Mucosa of rectum (tissue), 2 donors: Measurements from ENCODE around the gene ATP2A3.
A peak's percentile ranks its signal among the peaks of the same experiment; 100 is the strongest.

Experiments
- H3K27ac ChIP-seq, 2 donors: one replicate each; pipeline ENCODE4 v1.7.0; 2013; ENCODE audit warnings: inconsistent platforms in 2 of 2, low read depth in 2 of 2, low read length in 2 of 2
- H3K27me3 ChIP-seq, 2 donors: one replicate each; pipeline ENCODE4 v1.7.0; 2013; ENCODE audit warnings: low read length in 2 of 2; ENCODE audit not compliant: control insufficient read depth in 2 of 2, insufficient read depth in 2 of 2
- H3K36me3 ChIP-seq, 2 donors: one replicate each; pipeline ENCODE4 v1.7.0; 2013; ENCODE audit warnings: low read length in 2 of 2; ENCODE audit not compliant: control insufficient read depth in 2 of 2, insufficient read depth in 2 of 2
- H3K4me1 ChIP-seq, 2 donors: one replicate each; pipeline ENCODE4 v1.7.0; 2013; ENCODE audit warnings: low read length in 2 of 2, mild to moderate bottlenecking in 1 of 2; ENCODE audit not compliant: control insufficient read depth in 2 of 2, insufficient read depth in 2 of 2
- H3K4me3 ChIP-seq, 2 donors: one replicate each; pipeline ENCODE4 v1.7.0; 2013; ENCODE audit warnings: low read length in 2 of 2
- H3K9ac ChIP-seq, 2 donors: one replicate each; pipeline ENCODE4 v1.7.0; 2013; ENCODE audit warnings: low read length in 2 of 2, low read depth in 1 of 2, mild to moderate bottlenecking in 1 of 2
- H3K9me3 ChIP-seq, 2 donors: one replicate each; pipeline ENCODE4 v1.7.0; 2013; ENCODE audit warnings: low read length in 2 of 2; ENCODE audit not compliant: control insufficient read depth in 2 of 2
- donor health status: healthy.
- donor health status: Normal muscosa, but diverticular disease.

Gene ATP2A3

GRCh38 chr17:3973495-3974137 is 9.4 kb upstream of the ATP2A3 start:
- peaks cover 29 to 30% of the 10 kb centered on the region in 2 donors for H3K4me1 ChIP-seq
- H3K9ac ChIP-seq = no peak overlapping the region
- H3K27me3 ChIP-seq = no peaks in the 10 kb centered on the region
- H3K36me3 ChIP-seq = no peaks in the 10 kb centered on the region
- H3K4me3 ChIP-seq = no peak overlapping the region
- H3K27ac ChIP-seq = peak overlapping the region in 1 of 2 donors; percentile 9
- no peaks in the 10 kb centered on the region for H3K9me3 ChIP-seq

DNA sequence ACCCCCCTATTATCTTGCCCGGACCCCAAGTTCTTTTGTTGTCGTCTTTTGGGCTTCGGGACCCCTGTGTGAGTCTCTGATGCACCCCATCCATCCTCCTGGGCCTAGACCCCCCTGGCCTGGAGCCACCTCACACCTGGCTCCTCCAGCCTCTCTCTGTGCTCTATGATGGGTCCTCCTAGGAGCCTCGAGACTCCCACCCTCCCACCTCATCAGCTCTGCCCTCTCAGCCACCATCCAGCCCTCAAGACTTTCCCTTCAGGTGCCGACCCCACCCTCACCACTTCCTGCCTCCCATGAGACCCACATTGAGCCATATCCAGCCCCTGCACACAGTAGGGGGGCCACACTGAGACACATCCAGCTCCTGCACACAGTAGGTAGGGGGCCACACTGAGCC is 8.7 kb upstream of the ATP2A3 start:
- no peaks in the 10 kb centered on the region for H3K9me3 ChIP-seq
- no peaks in the 10 kb centered on the region for H3K36me3 ChIP-seq
- no peak overlapping the region for H3K9ac ChIP-seq
- H3K4me3 ChIP-seq = no peak overlapping the region
- peaks cover 27 to 32% of the 10 kb centered on the region in 2 donors for H3K4me1 ChIP-seq
- H3K27ac ChIP-seq = no peak overlapping the region
- H3K27me3 ChIP-seq = no peaks in the 10 kb centered on the region

- Histone ChIP-seq H3K9me3 (no peaks in the 10 kb centered on the region), H3K4me1 (peaks cover 27 to 32% of the 10 kb centered on the region in 2 donors), H3K27ac (peak overlapping the region in 1 of 2 donors; percentile 48), H3K36me3 (no peaks in the 10 kb centered on the region), H3K4me3 (peak overlapping the region in 1 of 2 donors; percentile 31), H3K9ac (no peak overlapping the region), H3K27me3 (no peaks in the 10 kb centered on the region)
These were observed 8.1 kb upstream of the ATP2A3 start for GRCh38 chr17:3972281-3972731.

GRCh38 chr17:3970668-3971067 is 6.4 kb upstream of the ATP2A3 start:
- H3K4me1 ChIP-seq = peaks cover 23 to 25% of the 10 kb centered on the region in 2 donors
- H3K9ac ChIP-seq = no peak overlapping the region
- H3K27ac ChIP-seq = no peak overlapping the region
- H3K9me3 ChIP-seq = no peaks in the 10 kb centered on the region
- no peaks in the 10 kb centered on the region for H3K36me3 ChIP-seq
- no peaks in the 10 kb centered on the region for H3K27me3 ChIP-seq
- H3K4me3 ChIP-seq = no peak overlapping the region

DNA sequence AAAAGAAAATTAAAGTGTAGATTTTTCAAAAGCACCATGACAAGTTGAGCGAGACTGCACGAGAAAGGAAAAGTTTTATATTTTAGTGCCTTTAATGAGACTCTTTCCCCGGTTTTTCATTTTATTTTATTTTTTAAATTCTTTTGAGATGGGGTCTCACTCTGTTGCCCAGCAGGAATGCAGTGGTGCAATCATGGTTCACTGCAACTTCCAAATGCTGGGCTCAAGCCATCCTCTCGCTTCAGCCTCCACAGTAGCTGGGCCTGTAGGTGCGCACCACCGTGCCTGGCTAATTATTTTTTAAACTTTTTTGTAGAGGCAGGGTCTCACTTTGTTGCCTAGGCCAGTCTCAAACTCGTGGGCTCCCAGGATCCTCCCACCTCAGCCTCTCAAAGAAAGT is 5.7 kb upstream of the ATP2A3 start:
- H3K9me3 ChIP-seq = no peaks in the 10 kb centered on the region
- H3K4me3 ChIP-seq = no peak overlapping the region
- H3K9ac ChIP-seq = no peak overlapping the region
- no peaks in the 10 kb centered on the region for H3K27me3 ChIP-seq
- no peak overlapping the region for H3K27ac ChIP-seq
- no peaks in the 10 kb centered on the region for H3K36me3 ChIP-seq
- peaks cover 29 to 30% of the 10 kb centered on the region in 2 donors for H3K4me1 ChIP-seq

DNA sequence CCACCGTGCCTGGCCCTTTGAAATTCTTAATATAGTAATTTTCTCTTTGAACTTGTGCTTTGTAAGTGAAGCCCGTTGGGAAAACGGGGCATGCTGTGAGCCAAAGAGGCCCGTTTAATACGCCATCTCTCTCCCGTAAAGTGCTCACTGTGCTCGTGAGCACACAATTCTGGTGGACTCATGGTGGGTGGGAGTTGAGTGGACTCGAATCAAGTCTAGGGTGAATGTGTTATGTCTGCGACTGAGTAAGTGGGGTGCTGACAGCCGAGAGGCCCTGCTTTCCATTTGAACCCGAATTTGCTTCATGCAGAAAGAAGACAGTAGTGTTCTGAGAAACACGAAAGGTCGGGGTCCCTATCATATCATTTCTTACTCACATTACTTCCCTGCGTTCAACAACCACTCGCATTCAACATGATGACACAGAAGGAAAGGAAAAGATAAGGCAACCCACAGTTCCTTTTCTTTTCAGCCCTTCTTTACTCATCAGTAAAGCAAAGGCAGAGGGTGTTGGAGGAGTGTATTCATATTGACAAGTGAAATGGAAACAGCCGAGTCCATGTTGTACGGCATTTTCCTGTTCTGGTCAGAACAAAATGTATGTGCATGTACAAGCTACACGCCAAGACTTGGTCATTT is 4.8 kb upstream of the ATP2A3 start:
- Histone ChIP-seq H3K9ac (no peak overlapping the region), H3K4me3 (no peak overlapping the region), H3K4me1 (peaks cover 30 to 34% of the 10 kb centered on the region in 2 donors), H3K36me3 (no peaks in the 10 kb centered on the region), H3K27me3 (no peaks in the 10 kb centered on the region), H3K9me3 (no peaks in the 10 kb centered on the region), H3K27ac (no peak overlapping the region)

GRCh38 chr17:3968015-3968414 is 3.8 kb upstream of the ATP2A3 start:
- no peaks in the 10 kb centered on the region for H3K36me3 ChIP-seq
- H3K27me3 ChIP-seq = no peaks in the 10 kb centered on the region
- peak overlapping the region; percentile 97 to 99 for H3K27ac ChIP-seq
- no peaks in the 10 kb centered on the region for H3K9me3 ChIP-seq
- H3K9ac ChIP-seq = peak overlapping the region; percentile 14 to 62
- H3K4me1 ChIP-seq = peaks cover 36 to 40% of the 10 kb centered on the region in 2 donors
- H3K4me3 ChIP-seq = no peak overlapping the region

GRCh38 chr17:3966720-3967363 is 2.6 kb upstream of the ATP2A3 start:
- Histone ChIP-seq H3K27ac (peak overlapping the region; percentile 97 to 99), H3K4me1 (peaks cover 39 to 49% of the 10 kb centered on the region in 2 donors), H3K4me3 (peak overlapping the region; percentile 38 to 48), H3K27me3 (no peaks in the 10 kb centered on the region), H3K9me3 (no peaks in the 10 kb centered on the region), H3K36me3 (no peaks in the 10 kb centered on the region), H3K9ac (peak overlapping the region; percentile 65 to 80)

DNA sequence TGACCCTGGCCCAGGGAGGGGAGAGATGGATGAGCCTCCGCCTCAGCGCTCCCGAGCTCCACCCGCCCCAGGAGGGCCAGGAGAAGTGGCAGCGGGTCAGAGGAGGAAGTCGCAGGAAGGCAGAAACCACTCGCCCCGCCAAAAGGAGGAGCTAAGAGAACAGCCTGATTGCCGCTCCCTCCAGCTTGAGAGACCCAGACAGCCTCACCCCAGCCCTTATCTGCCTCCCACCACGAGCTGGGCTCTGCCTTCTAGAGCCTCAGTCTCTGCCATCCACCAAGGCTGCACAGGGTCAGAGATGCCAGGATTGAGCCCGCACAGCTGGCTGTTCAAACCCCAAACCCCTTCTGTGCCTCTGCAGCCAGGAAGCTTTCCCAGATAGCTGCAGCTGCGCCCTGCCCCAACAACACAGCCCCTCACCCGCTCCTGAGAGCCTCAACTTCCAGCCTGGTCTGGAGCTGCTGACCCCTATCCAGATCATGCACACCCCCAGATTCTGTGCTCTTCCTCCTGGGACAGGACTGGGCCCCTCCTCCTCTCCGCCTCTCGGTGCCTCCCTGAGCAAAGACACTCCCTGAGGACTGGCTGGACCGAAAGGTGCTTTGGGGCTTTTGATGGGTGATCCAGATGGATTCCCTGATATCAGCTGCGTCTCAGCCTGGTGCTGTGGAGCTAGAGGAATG is 1.0 kb upstream of the ATP2A3 start:
- Histone ChIP-seq H3K9me3 (no peaks in the 10 kb centered on the region), H3K27ac (peak overlapping the region; percentile 97 to 99), H3K27me3 (no peaks in the 10 kb centered on the region), H3K4me3 (peak overlapping the region; percentile 81 to 84), H3K36me3 (no peaks in the 10 kb centered on the region), H3K9ac (peak overlapping the region; percentile 94 to 97), H3K4me1 (peaks cover 55 to 65% of the 10 kb centered on the region in 2 donors)
